ENCODE measurements around the gene DOK7.

The DOK7 gene

DNA sequence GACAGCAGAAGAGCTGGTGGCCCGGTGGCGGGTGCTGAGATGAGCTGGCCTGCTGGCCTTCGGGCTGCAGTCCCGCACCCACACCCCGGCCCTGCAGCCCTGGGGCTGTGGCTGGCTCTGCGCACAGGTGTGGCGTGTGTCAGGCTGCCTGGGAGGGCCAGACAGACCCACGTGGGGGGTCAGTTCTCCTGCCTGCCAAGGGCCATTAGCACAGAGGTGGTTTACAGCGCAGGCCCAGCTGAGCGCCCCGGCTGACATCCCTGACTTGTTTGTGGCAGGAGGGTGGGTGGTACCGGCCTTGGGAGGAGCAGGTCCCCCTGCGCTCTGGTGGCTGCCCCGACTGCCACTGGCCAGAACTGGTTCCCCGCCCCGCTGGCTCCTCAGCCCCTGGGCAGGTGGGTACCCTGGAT is 30.7 kb upstream of the DOK7 start:
- no peak for DNase-seq (ENCODE audit: low read depth)
- H3K4me3 ChIP-seq (ENCODE audit: low read depth, low read length), result no peak overlapping the region
- TF ChIP-seq, protein P1, sequence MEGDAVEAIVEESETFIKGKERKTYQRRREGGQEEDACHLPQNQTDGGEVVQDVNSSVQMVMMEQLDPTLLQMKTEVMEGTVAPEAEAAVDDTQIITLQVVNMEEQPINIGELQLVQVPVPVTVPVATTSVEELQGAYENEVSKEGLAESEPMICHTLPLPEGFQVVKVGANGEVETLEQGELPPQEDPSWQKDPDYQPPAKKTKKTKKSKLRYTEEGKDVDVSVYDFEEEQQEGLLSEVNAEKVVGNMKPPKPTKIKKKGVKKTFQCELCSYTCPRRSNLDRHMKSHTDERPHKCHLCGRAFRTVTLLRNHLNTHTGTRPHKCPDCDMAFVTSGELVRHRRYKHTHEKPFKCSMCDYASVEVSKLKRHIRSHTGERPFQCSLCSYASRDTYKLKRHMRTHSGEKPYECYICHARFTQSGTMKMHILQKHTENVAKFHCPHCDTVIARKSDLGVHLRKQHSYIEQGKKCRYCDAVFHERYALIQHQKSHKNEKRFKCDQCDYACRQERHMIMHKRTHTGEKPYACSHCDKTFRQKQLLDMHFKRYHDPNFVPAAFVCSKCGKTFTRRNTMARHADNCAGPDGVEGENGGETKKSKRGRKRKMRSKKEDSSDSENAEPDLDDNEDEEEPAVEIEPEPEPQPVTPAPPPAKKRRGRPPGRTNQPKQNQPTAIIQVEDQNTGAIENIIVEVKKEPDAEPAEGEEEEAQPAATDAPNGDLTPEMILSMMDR (conservative IDR thresholded peaks at IDR 0.05; ENCODE audit: low read depth, low read length), result no peak

DNA sequence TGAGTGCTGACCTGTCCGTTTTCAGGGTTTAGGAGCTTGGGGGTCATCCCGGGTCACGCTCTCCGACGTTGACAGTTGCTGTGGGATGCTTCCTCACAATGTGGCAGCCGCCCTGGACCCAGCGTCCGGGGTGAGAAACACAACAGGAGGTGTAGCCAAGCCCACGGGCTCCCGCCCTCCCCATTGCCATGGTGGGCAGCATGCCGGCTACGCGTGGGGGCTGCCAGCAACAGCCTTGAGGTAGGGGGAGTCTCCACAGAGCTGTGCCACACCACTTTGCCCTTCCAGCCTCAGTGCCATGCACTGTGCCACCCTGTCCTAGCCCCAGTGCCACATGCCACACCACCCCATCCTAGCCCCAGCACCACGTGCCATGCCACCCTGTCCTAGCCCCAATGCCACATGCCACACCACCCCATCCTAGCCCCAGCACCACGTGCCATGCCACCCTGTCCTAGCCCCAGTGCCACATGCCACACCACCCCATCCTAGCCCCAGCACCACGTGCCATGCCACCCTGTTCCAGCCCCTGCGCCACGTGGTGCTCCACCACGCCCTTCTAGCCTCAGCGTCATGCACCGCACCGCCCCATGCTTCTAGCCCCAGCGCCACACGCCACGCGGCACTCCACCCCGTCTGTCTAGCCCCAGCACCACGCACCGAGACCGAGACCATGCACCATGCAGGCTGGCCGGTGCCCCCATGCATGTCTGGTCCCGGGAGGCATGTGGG is 29.8 kb upstream of the DOK7 start:
- DNase-seq (ENCODE audit: low read depth), result no peak
- TF ChIP-seq, protein P1 (conservative IDR thresholded peaks at IDR 0.05; ENCODE audit: low read depth, low read length), result no peak
- no peak overlapping the region for H3K4me3 ChIP-seq (ENCODE audit: low read depth, low read length)

DNA sequence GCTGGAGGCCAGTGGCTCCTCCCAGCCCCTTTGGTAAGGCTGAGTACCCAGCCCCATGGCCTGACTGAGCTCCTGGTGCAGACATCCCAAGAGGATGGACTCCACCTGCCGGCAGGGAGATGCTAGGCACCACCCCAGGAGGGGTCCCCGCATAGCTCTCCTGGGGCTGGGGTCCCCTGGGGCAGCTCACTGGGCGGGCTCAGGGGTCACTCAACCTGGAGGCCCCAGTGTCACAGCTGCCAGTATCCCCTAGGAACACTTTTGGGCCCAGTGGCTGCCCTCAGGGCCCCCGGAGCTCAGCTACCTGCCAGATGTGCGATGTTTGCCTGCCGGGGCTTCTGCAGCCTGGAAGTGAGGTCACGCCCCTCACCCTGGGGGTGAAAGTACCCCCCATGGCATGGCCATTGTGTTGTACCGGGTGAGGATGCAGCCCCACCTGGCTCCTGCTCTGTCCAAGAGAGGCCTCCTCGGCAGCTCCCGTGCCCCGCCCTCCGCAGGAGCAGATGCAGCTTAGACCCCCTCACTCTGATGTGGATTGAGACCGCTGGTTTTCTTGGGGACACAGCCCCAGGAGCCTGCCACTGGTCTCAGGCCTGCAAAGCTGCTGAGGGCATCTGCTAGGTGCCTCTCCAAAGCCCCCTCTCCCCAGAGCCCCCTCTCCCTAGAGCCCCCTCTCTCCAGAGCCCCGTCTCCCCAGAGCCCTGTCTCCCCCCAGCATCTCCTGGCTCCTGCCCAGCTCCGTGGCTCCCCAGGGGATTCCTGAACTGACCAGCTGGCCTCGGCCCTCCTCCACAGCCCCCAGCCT is 28.0 kb upstream of the DOK7 start:
- DNase-seq (ENCODE audit: low read depth), result peak; percentile 13
- TF ChIP-seq, protein P1 (conservative IDR thresholded peaks at IDR 0.05; ENCODE audit: low read depth, low read length), result peak; percentile 49
- no peak overlapping the region for H3K4me3 ChIP-seq (ENCODE audit: low read depth, low read length)

DNA sequence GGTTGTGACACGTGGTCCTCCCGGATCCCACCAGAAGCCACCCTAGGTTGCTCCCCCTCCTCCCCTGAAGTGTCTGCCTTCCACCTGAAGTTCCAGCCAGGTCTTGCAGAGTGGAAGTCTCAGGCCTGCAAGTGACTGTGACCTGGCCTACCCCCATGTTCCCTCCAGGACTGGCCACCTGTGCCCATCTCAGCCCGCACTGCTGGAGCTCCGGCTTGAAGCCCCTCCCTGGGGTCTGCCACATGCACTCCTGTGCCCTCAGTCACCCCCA is 27.5 kb upstream of the DOK7 start:
- DNase-seq (ENCODE audit: low read depth), result no peak
- H3K4me3 ChIP-seq (ENCODE audit: low read depth, low read length), result no peak overlapping the region
- TF ChIP-seq, protein P1 (conservative IDR thresholded peaks at IDR 0.05; ENCODE audit: low read depth, low read length), result no peak

DNA sequence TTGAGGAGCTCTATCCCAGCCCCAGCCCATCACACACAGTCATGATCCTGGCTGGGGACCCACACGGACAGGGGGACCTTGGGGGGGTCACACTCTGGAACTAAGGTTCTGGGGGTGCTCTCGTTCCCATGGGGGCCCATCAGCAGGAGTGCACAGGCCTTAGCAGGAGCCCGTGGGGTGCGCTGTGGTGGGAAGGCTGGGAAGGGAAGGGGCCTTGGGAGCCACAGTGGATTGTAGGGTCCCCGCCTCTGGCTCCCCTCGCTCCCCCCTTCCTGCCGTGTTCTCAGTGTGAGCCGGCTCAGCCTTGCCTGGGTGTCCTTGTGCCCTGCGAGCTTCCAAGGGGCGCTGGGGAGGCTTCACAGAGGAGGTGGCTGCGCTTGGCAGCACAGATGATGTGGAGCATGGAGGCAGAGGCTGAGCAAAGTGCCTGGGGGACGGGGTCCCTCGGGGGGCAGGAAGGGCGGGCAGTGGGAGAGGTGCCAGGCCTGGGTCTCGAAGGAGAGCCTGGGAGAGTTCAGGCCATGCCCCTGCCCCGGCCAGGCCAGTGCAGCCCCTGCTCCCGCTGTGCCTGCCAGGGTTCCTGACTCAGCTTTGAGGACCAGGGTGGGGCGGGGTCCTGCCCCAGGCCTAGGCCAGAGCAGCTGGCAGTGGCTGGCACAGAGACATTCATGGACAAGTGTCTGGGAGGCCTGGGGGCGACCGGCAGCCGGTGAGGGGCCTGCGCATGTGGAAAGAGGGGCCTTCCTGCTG is 26.9 kb upstream of the DOK7 start:
- DNase-seq (ENCODE audit: low read depth), result no peak
- TF ChIP-seq, protein P1 (conservative IDR thresholded peaks at IDR 0.05; ENCODE audit: low read depth, low read length), result no peak
- no peak overlapping the region for H3K4me3 ChIP-seq (ENCODE audit: low read depth, low read length)

DNA sequence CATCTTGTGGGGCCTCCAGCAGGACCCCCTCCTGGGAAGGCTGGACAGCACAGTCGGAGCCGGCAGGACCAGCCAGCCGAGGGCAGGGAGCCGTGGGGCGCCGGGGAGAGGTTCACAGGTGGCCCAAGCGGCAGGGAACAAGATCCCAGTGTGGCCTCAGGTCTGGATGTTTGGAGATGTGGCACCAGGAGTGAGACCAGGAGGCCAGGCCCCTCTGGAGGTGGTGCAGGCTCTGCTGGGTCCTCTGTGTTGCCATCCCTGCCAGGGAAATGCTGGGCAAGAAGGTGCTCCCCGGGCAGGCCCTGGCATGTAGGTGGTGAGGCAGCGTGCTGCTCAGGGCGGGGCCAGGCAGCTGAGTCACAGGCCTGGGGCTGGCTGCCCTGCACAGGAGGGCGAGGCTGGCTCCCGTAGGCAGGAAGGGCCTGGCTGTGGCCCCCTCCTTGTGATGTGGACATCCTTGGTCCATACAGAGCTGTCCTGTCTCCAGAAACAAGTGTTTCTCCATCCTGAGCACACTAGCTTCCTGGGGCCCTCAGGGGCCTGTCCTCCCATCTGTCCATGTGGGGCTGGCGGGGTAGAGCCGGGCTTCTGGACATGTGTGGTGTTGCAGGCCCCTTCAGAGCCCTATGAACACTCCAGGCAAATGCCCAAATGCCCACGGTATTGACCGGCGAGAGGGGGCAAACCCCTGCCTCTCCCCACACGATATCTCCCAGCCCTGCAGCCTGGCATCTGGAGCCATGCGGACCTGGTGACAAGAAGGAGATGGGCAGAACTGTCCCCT is 26.1 kb upstream of the DOK7 start:
- DNase-seq (ENCODE audit: low read depth), result peak; percentile 14
- TF ChIP-seq, protein P1 (conservative IDR thresholded peaks at IDR 0.05; ENCODE audit: low read depth, low read length), result no peak
- no peak overlapping the region for H3K4me3 ChIP-seq (ENCODE audit: low read depth, low read length)
